Calu3 (cell line): Measurements from ENCODE around the gene ENOX2. TPM values are rescaled to one million over a fixed set of nuclear protein-coding genes. Genes with fewer than 3 reads are reported as not detected.

Source experiments
- BruUV-seq: library from RNA; stranded (reverse); fragments of 400-500 nt; replicated peaks from 2 replicates; lab custom pipeline; 2021; lab: Mats Ljungman, UMichigan
- CTCF ChIA-PET: fragments of 300-600 bp; sonication (Branson Sonifier 250); formaldehyde crosslinking; loops from one replicate; lab custom pipeline; 2022; ENCODE audit warnings: antibody characterized with exemption; lab: Charles Lee
- DNase-seq: peaks from one replicate; pipeline ENCODE4 v3.0.0; 2022
- H3K27ac Mint-ChIP-seq: one replicate; pipeline ENCODE4 v1.8.0; 2022; ENCODE audit warnings: mixed read lengths; ENCODE audit not compliant: unreplicated experiment
- H3K27me3 Mint-ChIP-seq: one replicate; pipeline ENCODE4 v1.8.0; 2022; ENCODE audit warnings: mixed read lengths; ENCODE audit not compliant: unreplicated experiment
- H3K36me3 Mint-ChIP-seq: one replicate; pipeline ENCODE4 v1.8.0; 2022; ENCODE audit warnings: mild to moderate bottlenecking, moderate library complexity, mixed read lengths; ENCODE audit not compliant: insufficient read depth, unreplicated experiment
- H3K4me1 Mint-ChIP-seq: one replicate; pipeline ENCODE4 v1.8.0; 2022; ENCODE audit warnings: mild to moderate bottlenecking, low read depth, mixed read lengths; ENCODE audit not compliant: unreplicated experiment
- H3K4me3 Mint-ChIP-seq: one replicate; pipeline ENCODE4 v1.8.0; 2022; ENCODE audit warnings: mild to moderate bottlenecking, low read depth, moderate library complexity, mixed read lengths; ENCODE audit not compliant: unreplicated experiment
- H3K9me3 Mint-ChIP-seq: one replicate; pipeline ENCODE4 v1.8.0; 2022; ENCODE audit warnings: low read depth, mixed read lengths; ENCODE audit not compliant: unreplicated experiment
- CTCF ChIP-seq: fragments of 200-600 bp; IDR thresholded peaks from one replicate; pipeline ENCODE4 v1.8.0; 2022; ENCODE audit warnings: antibody characterized with exemption; ENCODE audit not compliant: unreplicated experiment
- intact Hi-C: fragments of 100-400 bp; cut with micrococcal nuclease; formaldehyde crosslinking; loops from one replicate; pipeline ENCODE4 v1.10.0; 2022; ENCODE audit not compliant: unreplicated experiment
- total RNA-seq: library from RNA; stranded (reverse); gene quantifications from 2 replicates; pipeline ENCODE4 v1.2.3, GENCODE V29; 2022

Gene ENOX2
- total RNA-seq, 1 experiment from 2014 or later, result 23.4 TPM

GRCh38 chrX:130771230-130771629, 131.8 kb downstream of the ENOX2 start:
- Mint-ChIP-seq H3K9me3 (no peaks in the 10 kb centered on the region), H3K27ac (no peak overlapping the region), H3K4me1 (peaks cover 8% of the 10 kb centered on the region), H3K4me3 (no peak overlapping the region), H3K27me3 (no peaks in the 10 kb centered on the region), H3K36me3 (no peaks in the 10 kb centered on the region)
- intact Hi-C loops, result no loop called here
- no peak for DNase-seq
- TF ChIP-seq CTCF, result no peak
- BruUV-seq, result no TSS peak
- CTCF ChIA-PET, result no interaction called here

- TF ChIP-seq CTCF, result no peak
- no peaks in the 10 kb centered on the region for H3K27me3 Mint-ChIP-seq
- H3K4me3 Mint-ChIP-seq, result no peak overlapping the region
- H3K4me1 Mint-ChIP-seq, result peaks cover 8% of the 10 kb centered on the region
- no peaks in the 10 kb centered on the region for H3K9me3 Mint-ChIP-seq
- CTCF ChIA-PET, result no interaction called here
- no peaks in the 10 kb centered on the region for H3K36me3 Mint-ChIP-seq
- intact Hi-C loops, result no loop called here
- no peak for DNase-seq
- H3K27ac Mint-ChIP-seq, result no peak overlapping the region
- no TSS peak for BruUV-seq
Observed at GRCh38 chrX:130770615-130771014, 132.4 kb downstream of the ENOX2 start.

GRCh38 chrX:130769835-130770234, 133.2 kb downstream of the ENOX2 start:
- no peak for TF ChIP-seq CTCF
- Mint-ChIP-seq H3K36me3 (no peaks in the 10 kb centered on the region), H3K4me1 (peaks cover 8% of the 10 kb centered on the region), H3K4me3 (no peak overlapping the region), H3K27me3 (no peaks in the 10 kb centered on the region), H3K9me3 (no peaks in the 10 kb centered on the region), H3K27ac (no peak overlapping the region)
- CTCF ChIA-PET, result no interaction called here
- BruUV-seq, result no TSS peak
- no peak for DNase-seq
- intact Hi-C loops, result no loop called here

GRCh38 chrX:130758072-130758471, 144.9 kb downstream of the ENOX2 start:
- intact Hi-C loops, result no loop called here
- DNase-seq, result no peak
- no peaks in the 10 kb centered on the region for H3K9me3 Mint-ChIP-seq
- H3K4me1 Mint-ChIP-seq, result no peaks in the 10 kb centered on the region
- H3K27ac Mint-ChIP-seq, result no peak overlapping the region
- CTCF ChIA-PET, result no interaction called here
- H3K27me3 Mint-ChIP-seq, result no peaks in the 10 kb centered on the region
- BruUV-seq, result no TSS peak
- TF ChIP-seq CTCF, result no peak
- no peaks in the 10 kb centered on the region for H3K36me3 Mint-ChIP-seq
- no peak overlapping the region for H3K4me3 Mint-ChIP-seq
